Ovary (tissue), 9 donors: ENCODE results near the gene FAM8A1. TPM values are rescaled to one million over a fixed set of nuclear protein-coding genes. Genes with fewer than 3 reads are reported as not detected.

Source experiments
- DNase-seq, 5 donors: peaks; one replicate each; pipeline ENCODE4 v3.0.0-alpha.2; 2019 to 2020
- H3K27ac ChIP-seq, 2 donors: fragments of 200-600 bp; one replicate each; pipeline versions ENCODE4 v1.5.1 to v1.8.0; 2019 to 2022
- H3K27me3 ChIP-seq: fragments of 200-600 bp; one replicate; pipeline ENCODE4 v1.8.0; 2022
- H3K36me3 ChIP-seq: fragments of 200-600 bp; sonication (generic); one replicate; pipeline ENCODE4 v1.5.1; 2019
- H3K4me1 ChIP-seq: one replicate; pipeline ENCODE4 v1.8.1; 2013; ENCODE audit warnings: mild to moderate bottlenecking, moderate library complexity; ENCODE audit not compliant: insufficient read depth
- H3K4me3 ChIP-seq: fragments of 200-600 bp; sonication (generic); one replicate; pipeline ENCODE4 v1.5.1; 2017
- H3K9me3 ChIP-seq, 2 donors: fragments of 200-600 bp in 1 of 2; sonication (generic) in 1 of 2; one replicate each; pipeline versions ENCODE4 v1.5.1 to v1.8.1; 2013 to 2019; ENCODE audit warnings: mild to moderate bottlenecking in 1 of 2, moderate library complexity in 1 of 2
- CTCF ChIP-seq, 3 donors: fragments of 450-650 bp in 2 of 3; fragments of 200-600 bp in 1 of 3; IDR thresholded peaks; one replicate each; pipeline versions ENCODE4 v1.5.1 to v1.8.0; 2016 to 2022; ENCODE audit warnings: antibody characterized with exemption in 3 of 3, mild to moderate bottlenecking in 1 of 3
- EP300 ChIP-seq: sonication (generic); formaldehyde crosslinking; IDR thresholded peaks from one replicate; pipeline ENCODE4 v1.6.1; 2017; ENCODE audit warnings: antibody characterized with exemption
- POLR2A ChIP-seq: fragments of 450-650 bp; IDR thresholded peaks from one replicate; pipeline ENCODE4 v1.6.1; 2017; ENCODE audit warnings: antibody characterized with exemption, mild to moderate bottlenecking, moderate library complexity
- WGBS, 3 donors: extraction: QIAGEN DNeasy Blood & Tissue Kit in 1 of 3; methylation state at CpG; one replicate each; pipeline versions ENCODE4 v1.1.5 to v1.1.7; 2013 to 2017; 5-methylcytosine and 5-hydroxymethylcytosine counted together
- intact Hi-C, 4 donors: fragments of 100-400 bp; cut with DNase I; formaldehyde crosslinking; loops; one replicate each; pipeline versions ENCODE4 v1.11.0 to v1.15.1; 2022 to 2023
- polyA plus RNA-seq, 2 donors: library from polyadenylated mRNA; stranded (reverse); fragments of 200-250 nt in 1 of 2; fragments of 350-450 nt in 1 of 2; fragmentation: Illumina TruSeq in 1 of 2; extraction: RNeasy Lipid Tissue Mini Kit (QIAGEN cat#74804) in 1 of 2; gene quantifications; one replicate each; pipeline ENCODE4 v1.2.3, GENCODE V29; 2013 to 2014
- total RNA-seq, 7 donors: library from RNA; depleted of rRNA in 2 of 7; stranded (reverse); fragments of >200 nt in 2 of 7; fragmentation: NEBNext Ultra II Directional in 3 of 7; extraction: Animal tissue kit (Norgen Biotek cat#: 25700) in 3 of 7; gene quantifications; one replicate each; pipeline versions ENCODE4 v1.1.0 to v1.2.4, GENCODE V29; 2016 to 2023
- donor health status: DM: no; HTN: no; CAD: no; lungs with moderate emphysema.
- donor health status: DM: no; HTN: no; CAD: no.
- donor health status: Bipolar disorder and iron deficiency.
- donor health status: DM: yes; HTN: yes; CAD: no.
- donor health status: DM: no; HTN: no; CAD: no.
- donor health status: DM: yes; HTN: yes; CAD: no.

Gene FAM8A1
- total and polyA plus RNA-seq, 9 donors = 25.4 to 39.7 (median 31.0) TPM

- DNase-seq = no peak
- Histone ChIP-seq H3K9me3 (no peaks in the 10 kb centered on the region), H3K4me1 (peaks cover 4% of the 10 kb centered on the region), H3K27ac (no peak overlapping the region), H3K36me3 (no peaks in the 10 kb centered on the region), H3K4me3 (no peak overlapping the region), H3K27me3 (no peaks in the 10 kb centered on the region)
- no peak for TF ChIP-seq POLR2A
- WGBS, 3 donors = 24 to 30% (median 26%) methylated on average over 1 of the region's 1 CpG
- intact Hi-C loops = loop anchor here in 3 of 4 donors (5.0 to 10.0 kb wide), 4 partner anchors 102 to 392 kb away; partner anchors contain the start of gene NUP153 (in 2 of the 3)
Measured at GRCh38 chr6:17602888-17603287, 2.8 kb downstream of the FAM8A1 start.

GRCh38 chr6:17606606-17607005 lies 6.5 kb downstream of the FAM8A1 start:
- intact Hi-C loops = loop anchor here in 3 of 4 donors (10.0 kb wide), 3 partner anchors 98 to 388 kb away; partner anchors contain the start of gene NUP153 (in 1 of the 3)
- WGBS, 3 donors = 75 to 97% (median 91%) methylated on average over 4 of the region's 4 CpGs
- Histone ChIP-seq H3K4me3 (no peak overlapping the region), H3K27me3 (no peaks in the 10 kb centered on the region), H3K36me3 (no peaks in the 10 kb centered on the region), H3K9me3 (no peaks in the 10 kb centered on the region), H3K4me1 (peaks cover 4% of the 10 kb centered on the region), H3K27ac (no peak overlapping the region)
- TF ChIP-seq CTCF (IDR thresholded peaks at IDR 0.05) = no peak
- TF ChIP-seq EP300 = no peak
- no peak for TF ChIP-seq POLR2A
- DNase-seq = no peak

DNA sequence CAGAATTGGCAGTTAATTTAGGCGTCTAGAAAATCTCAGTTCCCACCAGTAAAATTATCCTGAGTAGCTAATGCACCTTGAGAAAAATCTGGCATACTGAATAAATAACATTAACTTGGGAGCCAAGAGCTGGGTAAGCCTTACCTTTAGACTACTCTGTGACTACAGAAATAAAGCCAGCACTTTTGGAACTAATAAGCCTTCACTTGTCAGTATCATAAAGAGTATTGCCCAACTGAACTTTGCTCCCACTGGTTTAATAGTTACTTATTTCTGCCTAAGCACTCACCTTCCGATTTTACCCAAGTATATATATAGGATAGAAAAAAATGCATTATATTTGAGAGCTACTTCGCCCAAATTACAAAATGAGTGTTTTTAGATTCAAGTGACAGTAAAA lies 10.7 kb downstream of the FAM8A1 start:
- Histone ChIP-seq H3K9me3 (no peaks in the 10 kb centered on the region), H3K27ac (no peak overlapping the region), H3K27me3 (no peaks in the 10 kb centered on the region), H3K4me1 (no peaks in the 10 kb centered on the region), H3K4me3 (no peak overlapping the region), H3K36me3 (no peaks in the 10 kb centered on the region)
- no peak for DNase-seq
- WGBS, 3 donors = 77 to 81% (median 77%) methylated on average over 3 of the region's 3 CpGs
- TF ChIP-seq CTCF (IDR thresholded peaks at IDR 0.05) = no peak
- TF ChIP-seq POLR2A = no peak
- TF ChIP-seq EP300 = no peak
- intact Hi-C loops = no loop called here

- WGBS, 3 donors = 82 to 92% (median 85%) methylated on average over 4 of the region's 4 CpGs
- DNase-seq = no peak
- H3K27me3 ChIP-seq = no peaks in the 10 kb centered on the region
Measured at GRCh38 chr6:17612048-17612447, 11.9 kb downstream of the FAM8A1 start.

More at GRCh38 chr6:17612048-17612447, 11.9 kb downstream of the FAM8A1 start:
- intact Hi-C loops = no loop called here
- TF ChIP-seq CTCF (IDR thresholded peaks at IDR 0.05) = no peak
- TF ChIP-seq EP300 = no peak
- TF ChIP-seq POLR2A = no peak
- Histone ChIP-seq H3K36me3 (no peaks in the 10 kb centered on the region), H3K27ac (no peak overlapping the region), H3K9me3 (no peaks in the 10 kb centered on the region), H3K4me1 (no peaks in the 10 kb centered on the region), H3K4me3 (no peak overlapping the region)
